T-helper 9 cell (primary cell): ENCODE measurements around the gene LRIG3.
"Not testable (repeated sequence)": the region's sequence is repeated elsewhere in the genome, so short reads cannot be mapped to it uniquely, and the experiment has no call there.

Experiments used
- DNase-seq: peaks from one replicate; pipeline ENCODE4 v3.0.0-alpha.2; 2020
- total RNA-seq, 2 donors: gene quantifications; one replicate each; lab custom pipeline; 2026; lab: John Stamatoyannopoulos, UW

The LRIG3 gene
- total RNA-seq, result 0 reads per million in 2 donors

- no peak for DNase-seq
Observed at GRCh38 chr12:58920102-58920960, at the start of gene LRIG3. LRIG3 (minus strand) TSS chr12:58920504; CDS start chr12:58920235, 269 bp downstream.

GRCh38 chr12:58969237-58969636 is 48.9 kb upstream of the LRIG3 start:
- no peak for DNase-seq

- no peak for DNase-seq
Observed at GRCh38 chr12:58967561-58967960, 47.3 kb upstream of the LRIG3 start.

GRCh38 chr12:58966939-58967338 is 46.6 kb upstream of the LRIG3 start:
- no peak for DNase-seq

- no peak for DNase-seq
Observed at GRCh38 chr12:58965568-58965967, 45.3 kb upstream of the LRIG3 start.

- no peak for DNase-seq
Observed at GRCh38 chr12:58963844-58964243, 43.5 kb upstream of the LRIG3 start.

GRCh38 chr12:58961906-58962305 is 41.6 kb upstream of the LRIG3 start:
- DNase-seq, result no peak

- DNase-seq, result no peak
Observed at GRCh38 chr12:58961166-58961565, 40.9 kb upstream of the LRIG3 start.

GRCh38 chr12:58959639-58960300 is 39.5 kb upstream of the LRIG3 start:
- DNase-seq, result no peak

- no peak for DNase-seq
Observed at GRCh38 chr12:58957298-58957697, 37.0 kb upstream of the LRIG3 start.

- DNase-seq, result no peak
Observed at GRCh38 chr12:58955849-58956248, 35.5 kb upstream of the LRIG3 start.

GRCh38 chr12:58954002-58954401 is 33.7 kb upstream of the LRIG3 start:
- no peak for DNase-seq

- DNase-seq, result no peak
Observed at GRCh38 chr12:58950739-58951100, 30.4 kb upstream of the LRIG3 start.

- DNase-seq, result not testable (repeated sequence)
Observed at GRCh38 chr12:58949954-58950738, 29.8 kb upstream of the LRIG3 start.

- DNase-seq, result no peak
Observed at GRCh38 chr12:58943079-58943478, 22.8 kb upstream of the LRIG3 start.

- no peak for DNase-seq
Observed at GRCh38 chr12:58942345-58942744, 22.0 kb upstream of the LRIG3 start.

- no peak for DNase-seq
Observed at GRCh38 chr12:58939399-58940100, 19.2 kb upstream of the LRIG3 start.

GRCh38 chr12:58938440-58938839 is 18.1 kb upstream of the LRIG3 start:
- DNase-seq, result no peak

GRCh38 chr12:58934528-58934927 is 14.2 kb upstream of the LRIG3 start:
- no peak for DNase-seq

- no peak for DNase-seq
Observed at GRCh38 chr12:58932806-58933681, 12.7 kb upstream of the LRIG3 start.

GRCh38 chr12:58931518-58931917 is 11.2 kb upstream of the LRIG3 start:
- DNase-seq, result no peak
